ENCODE results near the gene NLRP5. TPM values are rescaled to one million over a fixed set of nuclear protein-coding genes. Genes with fewer than 3 reads are reported as not detected.
"Not testable (repeated sequence)": the region's sequence is repeated elsewhere in the genome, so short reads cannot be mapped to it uniquely, and the experiment has no call there.

NLRP5 gene
- total RNA-seq, 1 donor from 2014 or later = not detected

- no peaks in the 10 kb centered on the region for H3K36me3 ChIP-seq
- no peak overlapping the region for H3K27ac ChIP-seq (replicated peaks)
- H3K9me3 ChIP-seq (replicated peaks) = peaks cover 6% of the 10 kb centered on the region
- peaks cover 6% of the 10 kb centered on the region for H3K27me3 ChIP-seq (ENCODE audit: low read depth)
- intact Hi-C loops (cut with micrococcal nuclease) = no loop called here
- H3K4me1 ChIP-seq = no peaks in the 10 kb centered on the region
- DNase-seq = no peak
- no peak overlapping the region for H3K4me3 ChIP-seq
- TF ChIP-seq CTCF (IDR thresholded peaks at IDR 0.05; ENCODE audit: borderline replicate concordance) = no peak
Measured at GRCh38 chr19:55985254-55985653, 1.3 kb upstream of the NLRP5 start.

GRCh38 chr19:55990831-55991230 is 4.3 kb downstream of the NLRP5 start:
- H3K27ac ChIP-seq (replicated peaks) = no peak overlapping the region
- DNase-seq = no peak
- no peaks in the 10 kb centered on the region for H3K36me3 ChIP-seq
- intact Hi-C loops (cut with micrococcal nuclease) = no loop called here
- no peaks in the 10 kb centered on the region for H3K27me3 ChIP-seq (ENCODE audit: low read depth)
- H3K4me3 ChIP-seq = no peak overlapping the region
- H3K9me3 ChIP-seq (replicated peaks) = peaks cover 16% of the 10 kb centered on the region
- no peak for TF ChIP-seq CTCF (IDR thresholded peaks at IDR 0.05; ENCODE audit: borderline replicate concordance)
- H3K4me1 ChIP-seq = no peaks in the 10 kb centered on the region

- intact Hi-C loops (cut with micrococcal nuclease) = no loop called here
- Histone ChIP-seq H3K4me3 (no peak overlapping the region), H3K27me3 (ENCODE audit: low read depth) (no peaks in the 10 kb centered on the region), H3K27ac (replicated peaks) (no peak overlapping the region), H3K4me1 (no peaks in the 10 kb centered on the region), H3K36me3 (no peaks in the 10 kb centered on the region), H3K9me3 (replicated peaks) (peaks cover 23% of the 10 kb centered on the region)
- no peak for TF ChIP-seq CTCF (IDR thresholded peaks at IDR 0.05; ENCODE audit: borderline replicate concordance)
- no peak for DNase-seq
Measured at GRCh38 chr19:55993492-55993891, 6.9 kb downstream of the NLRP5 start.

GRCh38 chr19:56014765-56015164 is 28.2 kb downstream of the NLRP5 start:
- intact Hi-C loops (cut with micrococcal nuclease) = no loop called here
- no peaks in the 10 kb centered on the region for H3K9me3 ChIP-seq (replicated peaks)
- TF ChIP-seq CTCF (IDR thresholded peaks at IDR 0.05; ENCODE audit: borderline replicate concordance) = no peak
- peaks cover 14% of the 10 kb centered on the region for H3K27me3 ChIP-seq (ENCODE audit: low read depth)
- no peaks in the 10 kb centered on the region for H3K4me1 ChIP-seq
- no peaks in the 10 kb centered on the region for H3K36me3 ChIP-seq
- H3K27ac ChIP-seq (replicated peaks) = no peak overlapping the region
- no peak for DNase-seq
- H3K4me3 ChIP-seq = no peak overlapping the region

GRCh38 chr19:56015756-56016155 is 29.2 kb downstream of the NLRP5 start:
- intact Hi-C loops (cut with micrococcal nuclease) = no loop called here
- Histone ChIP-seq H3K4me1 (no peaks in the 10 kb centered on the region), H3K27ac (replicated peaks) (no peak overlapping the region), H3K36me3 (no peaks in the 10 kb centered on the region), H3K9me3 (replicated peaks) (no peaks in the 10 kb centered on the region), H3K4me3 (no peak overlapping the region), H3K27me3 (ENCODE audit: low read depth) (peaks cover 14% of the 10 kb centered on the region)
- DNase-seq = no peak
- no peak for TF ChIP-seq CTCF (IDR thresholded peaks at IDR 0.05; ENCODE audit: borderline replicate concordance)

- H3K27ac ChIP-seq (replicated peaks); H3K4me3 ChIP-seq; DNase-seq; H3K9me3 ChIP-seq (replicated peaks); H3K36me3 ChIP-seq; intact Hi-C loops (cut with micrococcal nuclease); H3K4me1 ChIP-seq: not testable (repeated sequence)
- peaks cover 26% of the 10 kb centered on the region for H3K27me3 ChIP-seq (ENCODE audit: low read depth)
Measured at GRCh38 chr19:56019325-56019724, 32.8 kb downstream of the NLRP5 start.

GRCh38 chr19:56020355-56020975 is 33.9 kb downstream of the NLRP5 start:
- not testable (repeated sequence) for H3K36me3 ChIP-seq, DNase-seq

More at GRCh38 chr19:56020355-56020975, 33.9 kb downstream of the NLRP5 start:
- H3K27ac ChIP-seq (replicated peaks); intact Hi-C loops (cut with micrococcal nuclease); H3K4me3 ChIP-seq; H3K4me1 ChIP-seq; H3K9me3 ChIP-seq (replicated peaks): not testable (repeated sequence)
- peaks cover 26% of the 10 kb centered on the region for H3K27me3 ChIP-seq (ENCODE audit: low read depth)
